Left renal pelvis (tissue), 4 donors: ENCODE measurements around the gene IRAK1. TPM values are rescaled to one million over a fixed set of nuclear protein-coding genes. Genes with fewer than 3 reads are reported as not detected.

Experiments
- DNase-seq, 4 donors: peaks; one replicate each; pipeline ENCODE4 v3.0.0-alpha.2; 2013; ENCODE audit warnings: low read depth in 4 of 4, low spot score in 3 of 4
- polyA plus RNA-seq, 4 donors: library from polyadenylated mRNA; unstranded; fragments of 120-200 nt; gene quantifications; one replicate each; pipeline ENCODE4 v1.2.1, GENCODE V29; 2013; ENCODE audit not compliant: insufficient read length in 4 of 4

IRAK1 gene
- 10 to 100 TPM; 34.7 to 67.0 (median 44.6) TPM for polyA plus RNA-seq

DNA sequence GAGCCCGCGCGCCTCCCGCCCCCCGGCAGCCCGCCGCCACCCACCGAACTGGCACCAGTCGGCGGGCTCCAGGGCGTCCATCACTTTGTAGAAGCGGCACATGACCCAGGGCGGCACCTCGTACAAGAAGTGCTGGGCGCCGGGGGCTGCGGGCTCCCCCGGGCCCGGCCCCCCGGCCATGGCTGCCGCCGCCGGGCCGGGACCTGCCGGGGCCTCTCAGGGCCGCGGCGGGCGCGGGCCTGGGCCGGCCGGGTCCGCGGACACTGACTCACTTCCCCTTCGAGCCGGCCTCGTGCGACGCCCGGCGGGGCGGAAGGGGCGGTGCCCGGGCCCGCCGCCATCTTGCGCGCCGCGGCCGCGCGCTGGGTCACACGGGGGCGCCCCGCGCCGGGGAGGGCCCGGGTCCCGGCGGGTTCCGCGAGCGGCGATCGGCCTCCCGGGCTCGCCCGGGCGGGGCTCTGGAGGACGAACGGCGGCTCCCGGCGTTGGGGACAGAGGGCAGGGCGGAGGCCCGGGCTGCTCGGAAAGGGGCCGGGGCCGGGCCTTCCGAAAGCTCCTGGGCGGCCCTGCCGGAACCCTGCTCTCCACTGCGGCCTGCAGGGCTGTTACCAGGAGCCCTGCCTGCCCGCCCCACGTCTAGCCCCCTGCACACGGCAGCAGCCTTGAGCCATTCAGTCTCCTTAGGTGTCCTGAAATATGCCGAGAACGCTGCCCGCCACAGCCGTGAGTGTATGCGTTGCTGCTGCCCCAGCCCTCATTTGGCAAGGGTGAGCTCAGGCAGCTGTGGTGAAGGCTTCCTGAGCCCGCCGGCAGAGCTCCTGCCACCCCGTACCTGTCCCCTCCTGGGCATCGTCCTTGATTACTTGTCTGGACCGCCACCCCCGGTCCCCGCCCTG lies at the start of gene IRAK1:
Gene IRAK1, minus strand, starts transcription at position 270 of the 896 bp plus-strand sequence. Its CDS starts 90 bp downstream, at position 180.
- DNase-seq: no peak

GRCh38 chrX:154068560-154068959 lies 48.9 kb upstream of the IRAK1 start:
- DNase-seq: no peak

GRCh38 chrX:154064637-154065435 lies 45.1 kb upstream of the IRAK1 start:
- no peak for DNase-seq

DNA sequence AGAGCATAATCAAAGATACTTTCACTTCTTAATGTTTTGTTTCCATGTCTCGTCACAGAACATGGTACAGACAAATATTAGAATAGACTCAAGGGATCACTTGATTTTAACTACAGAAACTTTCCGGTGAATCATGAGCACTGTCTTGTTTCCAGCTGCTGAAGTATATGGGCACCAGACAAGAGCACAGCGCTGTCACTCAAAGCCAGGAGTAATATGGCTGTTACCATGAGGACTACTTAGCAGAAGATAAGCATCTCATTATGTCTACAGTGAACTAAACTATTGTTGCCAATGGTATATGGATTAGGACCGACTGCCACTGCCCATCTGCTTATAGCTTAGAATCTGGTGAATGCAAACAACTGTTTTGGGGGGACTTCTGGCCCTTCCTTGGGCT lies 43.5 kb upstream of the IRAK1 start:
- no peak for DNase-seq

DNA sequence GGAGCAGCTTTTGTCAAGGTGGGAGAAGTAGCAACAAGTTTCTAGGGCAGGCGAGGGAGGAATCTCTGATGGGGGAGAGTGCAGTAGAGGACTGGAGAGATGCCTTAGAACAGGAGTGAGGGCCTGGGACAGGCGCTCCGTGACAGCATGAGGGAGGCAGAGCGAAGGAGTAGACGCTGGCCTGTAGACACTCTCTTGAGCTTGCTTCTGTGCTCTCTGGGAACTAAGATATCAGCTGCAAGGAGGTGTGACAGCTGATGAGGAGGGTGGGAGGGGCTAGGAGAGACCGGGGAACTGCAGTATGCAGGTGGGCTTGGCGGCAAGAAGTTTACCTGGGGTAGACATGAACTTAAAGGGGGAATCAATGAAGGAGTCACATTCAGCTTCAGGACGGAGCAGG lies 42.1 kb upstream of the IRAK1 start:
- no peak for DNase-seq

DNA sequence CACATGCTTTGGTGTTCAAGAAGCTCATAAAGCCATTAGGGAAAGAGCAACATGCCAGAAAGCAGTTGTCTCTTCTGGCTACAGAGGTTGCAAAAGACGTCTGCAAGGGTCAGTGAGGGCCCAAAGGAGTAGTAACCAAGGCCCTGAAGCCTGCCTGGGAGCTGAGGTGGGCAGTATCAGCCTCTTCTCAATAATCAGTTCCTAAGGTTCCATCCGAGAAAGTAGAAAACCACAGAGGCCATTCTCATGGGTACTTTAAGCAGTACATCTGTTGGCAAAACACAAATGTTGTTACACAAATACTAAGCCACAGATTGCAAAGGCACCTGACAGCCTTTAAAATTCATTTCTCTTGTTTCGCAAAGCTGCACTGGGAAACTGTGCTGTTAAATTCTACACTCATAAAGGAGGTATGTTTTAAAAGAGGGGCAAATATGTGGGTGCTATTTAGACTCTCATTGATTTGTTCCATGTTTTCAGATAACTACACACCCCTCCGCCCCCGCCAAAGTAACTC lies 40.1 kb upstream of the IRAK1 start:
- DNase-seq: no peak

DNA sequence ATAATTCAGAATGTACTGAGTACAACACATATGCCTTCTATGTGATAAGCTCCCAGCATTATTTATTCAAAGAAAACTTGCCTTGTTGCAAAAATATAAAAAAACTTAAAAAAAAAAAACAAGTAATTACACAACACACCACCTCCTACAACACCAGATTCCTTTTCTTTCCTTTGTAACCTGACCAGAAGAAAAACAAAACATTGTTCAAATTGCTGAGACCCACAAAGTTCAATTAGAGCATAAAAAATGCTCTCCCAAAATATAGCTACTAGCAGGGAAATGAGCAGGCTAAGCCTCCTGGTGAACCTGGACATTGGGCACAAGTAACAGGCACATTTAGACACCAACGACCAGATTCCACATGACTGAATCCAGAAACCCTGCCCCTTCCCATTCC lies 39.5 kb upstream of the IRAK1 start:
- DNase-seq: no peak

GRCh38 chrX:154058214-154058997 lies 38.7 kb upstream of the IRAK1 start:
- DNase-seq: no peak

- no peak for DNase-seq
Measured at GRCh38 chrX:154057791-154058190, 38.1 kb upstream of the IRAK1 start.

GRCh38 chrX:154056770-154057241 lies 37.1 kb upstream of the IRAK1 start:
- no peak for DNase-seq

DNA sequence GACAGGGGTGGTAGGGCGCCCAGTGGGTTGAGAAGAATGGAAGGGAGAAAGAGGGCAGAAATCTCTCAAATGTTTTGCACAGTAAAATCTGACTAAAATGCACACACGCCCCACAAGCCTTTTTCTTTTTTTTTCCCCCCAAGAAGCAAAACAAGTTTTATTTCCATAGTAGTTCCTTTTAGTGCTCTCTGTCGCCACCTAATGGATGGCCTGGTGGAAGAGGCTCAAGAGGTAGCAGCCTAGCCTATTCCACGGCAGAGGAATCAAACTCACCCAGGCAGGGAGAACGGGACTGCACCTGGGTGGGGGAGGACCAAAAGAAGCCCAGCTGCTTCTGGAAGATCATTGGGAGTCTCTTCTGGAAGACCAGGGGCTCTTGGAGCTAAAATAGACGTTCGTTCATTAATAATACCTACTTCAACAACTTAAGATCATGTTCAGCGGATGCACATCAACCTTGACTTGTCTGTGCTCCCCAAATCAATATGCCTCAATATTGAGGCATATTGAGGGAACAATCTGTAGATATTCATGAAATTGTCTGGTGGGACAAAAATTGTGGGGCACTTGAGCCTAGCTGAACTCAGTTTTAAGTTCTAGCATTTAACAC lies 31.6 kb upstream of the IRAK1 start:
- DNase-seq: peak; percentile 25 to 40 (median 34)

- no peak for DNase-seq
Measured at GRCh38 chrX:154050113-154050495, 30.4 kb upstream of the IRAK1 start.

- DNase-seq: no peak
Measured at GRCh38 chrX:154049209-154050112, 29.8 kb upstream of the IRAK1 start.

- DNase-seq: no peak
Measured at GRCh38 chrX:154048398-154048797, 28.7 kb upstream of the IRAK1 start.

GRCh38 chrX:154046940-154047610 lies 27.4 kb upstream of the IRAK1 start:
- DNase-seq: no peak

DNA sequence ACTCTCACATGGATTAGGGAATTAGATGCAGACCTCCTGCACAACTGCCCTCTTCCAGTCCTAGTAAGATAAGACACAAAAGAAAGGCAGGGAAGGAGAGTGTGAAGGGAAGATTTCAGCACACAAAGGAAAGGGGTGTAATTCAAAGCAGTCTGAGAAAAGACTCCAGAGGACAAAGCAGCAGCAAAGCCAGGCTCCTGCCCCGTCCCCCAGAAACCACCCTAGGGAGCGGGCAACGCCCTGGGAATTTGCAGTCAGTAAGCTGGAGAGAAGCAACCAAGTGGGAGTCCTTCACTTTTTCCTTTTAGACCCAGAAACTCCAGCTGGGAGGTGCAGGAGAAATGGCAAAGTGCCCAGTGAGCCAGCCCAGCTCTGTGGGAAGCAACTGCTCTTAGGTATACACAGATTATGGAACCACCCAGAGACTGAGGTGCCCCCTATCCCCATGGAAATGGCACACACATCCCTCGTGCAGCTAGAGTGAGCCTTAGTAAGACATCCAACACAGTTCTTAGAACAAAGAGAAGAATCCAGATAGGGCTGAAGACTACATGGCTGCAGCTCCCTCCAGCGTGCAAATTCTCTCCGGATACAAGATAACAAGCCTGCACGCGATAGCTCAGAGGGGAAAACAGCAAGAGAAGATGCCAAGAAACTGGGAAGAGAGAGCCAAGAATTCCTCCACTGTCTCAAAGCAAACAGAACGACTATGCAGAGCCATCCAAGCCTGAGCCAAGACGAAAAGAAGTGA lies 26.5 kb upstream of the IRAK1 start:
- DNase-seq: peak in 2 of 4 donors; percentile 18 to 21

- DNase-seq: no peak
Measured at GRCh38 chrX:154044091-154044490, 24.4 kb upstream of the IRAK1 start.
